ENCODE results near the gene CACNA1B.

CACNA1B gene

DNA sequence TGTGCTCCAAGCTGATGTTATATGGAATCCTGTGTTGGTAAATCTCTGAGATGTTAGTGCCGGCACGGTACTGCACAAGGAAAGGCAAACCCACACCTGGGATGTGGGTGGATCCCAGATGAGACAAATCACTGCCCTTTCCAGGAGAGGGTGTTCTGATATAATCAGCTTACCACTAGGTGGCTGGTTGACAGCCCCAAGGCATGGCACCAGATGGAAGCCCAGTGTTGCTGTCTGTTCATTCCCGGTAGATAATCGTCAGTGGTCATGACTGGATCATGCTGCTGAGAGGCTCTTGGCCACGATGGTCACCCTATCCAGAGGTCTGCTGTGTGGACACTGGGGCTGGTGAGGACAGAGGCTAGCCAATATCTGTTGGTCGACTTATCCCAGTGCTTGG lies 184.0 kb downstream of the CACNA1B start:
- no peak for DNase-seq

DNA sequence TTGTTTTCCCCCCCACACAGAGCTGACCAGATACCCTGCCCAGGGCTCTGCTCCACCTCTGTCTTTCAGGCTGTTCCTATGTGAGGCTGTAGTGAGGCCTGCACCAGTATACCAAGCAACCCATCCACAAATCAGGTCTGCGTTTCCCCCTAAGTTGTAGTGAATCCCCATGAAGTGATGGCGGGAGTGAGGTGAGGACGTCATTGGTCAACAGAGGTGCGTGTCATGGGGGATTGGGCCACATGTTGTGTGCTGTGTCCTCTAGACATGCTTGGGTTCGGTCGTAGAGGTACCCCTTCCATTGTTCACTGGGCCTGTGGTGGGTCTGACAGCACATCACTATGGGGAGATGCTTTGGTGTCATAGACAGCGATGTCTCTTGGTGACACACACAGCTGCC lies 184.6 kb downstream of the CACNA1B start:
- DNase-seq, result no peak

DNA sequence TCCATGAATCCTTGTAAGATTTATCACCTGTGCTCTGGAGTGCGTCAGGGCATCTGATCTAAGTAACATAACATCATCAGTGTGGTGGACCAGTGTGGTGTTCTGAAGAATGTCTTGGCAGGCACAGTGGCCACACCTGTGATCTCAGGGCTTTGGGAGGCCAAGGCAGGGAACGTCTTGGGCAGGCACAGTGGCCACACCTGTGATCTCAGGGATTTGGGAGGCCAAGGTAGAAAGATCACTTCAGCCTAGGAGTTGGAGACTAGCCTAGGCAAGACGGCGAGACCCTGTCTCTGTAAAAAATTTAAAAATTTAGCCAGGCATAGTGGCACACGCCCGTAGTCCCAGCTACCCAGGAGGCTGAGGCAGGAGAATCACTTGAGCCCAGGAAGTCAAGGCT lies 185.5 kb downstream of the CACNA1B start:
- no peak for DNase-seq

DNA sequence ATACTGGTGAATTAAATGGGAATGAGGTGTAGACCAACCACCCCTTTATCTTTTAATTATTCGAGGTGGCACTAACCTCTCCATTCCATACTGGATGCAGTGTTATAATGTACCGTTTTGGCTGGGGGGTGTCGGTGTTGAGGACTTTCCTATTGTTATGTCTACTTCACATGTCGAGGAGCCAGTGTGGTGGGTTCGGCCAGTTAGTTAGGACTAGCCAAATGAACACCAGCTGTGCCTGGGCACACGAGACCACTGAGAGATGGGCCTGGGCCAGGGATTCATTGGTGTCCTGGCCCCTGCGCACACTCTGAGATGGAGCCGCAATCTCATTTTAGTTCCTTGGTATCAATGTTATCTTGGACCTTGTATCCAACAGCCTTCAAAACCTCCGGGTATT lies 186.2 kb downstream of the CACNA1B start:
- no peak for DNase-seq

DNA sequence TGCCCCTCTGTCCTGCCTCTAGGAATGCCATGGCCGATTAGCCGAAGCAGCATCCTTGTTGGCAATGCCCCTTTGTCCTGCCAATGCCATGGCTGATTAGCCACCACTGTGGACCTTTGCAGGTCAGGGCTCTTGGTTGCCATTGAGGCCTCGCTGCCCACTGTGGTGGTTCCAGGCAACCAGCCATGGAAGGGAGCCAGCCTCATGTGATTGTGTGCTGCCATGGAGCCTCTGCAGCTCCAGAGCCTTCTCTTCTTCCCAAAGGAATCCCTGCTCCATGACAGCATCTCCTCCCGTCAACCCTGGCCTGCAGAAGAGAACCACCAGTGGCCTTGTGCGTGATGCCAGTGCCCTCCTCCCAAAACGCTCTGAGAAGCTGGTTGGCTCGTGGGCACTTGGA lies 187.0 kb downstream of the CACNA1B start:
- no peak for DNase-seq

DNA sequence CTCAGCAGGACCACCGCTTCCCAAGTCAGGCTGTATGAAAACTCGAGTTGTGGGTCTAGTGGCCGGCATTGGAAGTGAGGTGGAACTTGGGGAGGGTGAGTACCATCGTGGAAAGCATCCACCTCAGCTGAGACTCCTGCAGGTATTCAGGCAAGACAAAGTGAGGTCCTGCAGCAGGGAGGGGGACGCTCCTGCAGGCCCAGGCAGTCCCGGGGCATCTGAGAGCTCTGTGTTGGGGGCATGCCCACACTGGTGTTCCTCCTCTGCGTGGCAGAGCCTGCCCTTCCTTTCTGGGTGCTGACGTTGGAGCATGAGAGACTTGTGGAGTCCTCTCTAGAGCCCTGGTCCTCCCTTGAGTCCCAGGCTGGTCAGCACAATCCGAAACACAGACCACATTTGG lies 187.7 kb downstream of the CACNA1B start:
- DNase-seq, result no peak

DNA sequence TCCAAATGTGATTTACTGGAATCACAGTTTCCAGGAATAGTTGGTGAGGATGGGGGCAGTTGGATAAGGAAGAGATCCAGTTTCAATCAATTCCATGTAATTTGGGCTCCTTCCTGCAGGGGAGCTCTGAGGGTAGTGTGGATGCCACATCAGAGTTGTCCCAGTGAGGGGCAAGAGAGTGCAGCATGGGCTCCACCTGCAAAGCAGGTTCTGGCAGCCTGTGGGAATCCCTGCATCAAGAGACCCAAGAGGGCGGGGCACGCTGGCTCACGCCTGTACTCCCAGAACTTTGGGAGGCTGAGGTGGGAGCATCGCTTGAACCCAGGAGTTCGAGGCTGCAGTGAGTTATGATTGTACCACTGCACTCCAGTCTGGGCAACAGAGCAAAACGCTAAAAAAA lies 188.5 kb downstream of the CACNA1B start:
- no peak for DNase-seq

DNA sequence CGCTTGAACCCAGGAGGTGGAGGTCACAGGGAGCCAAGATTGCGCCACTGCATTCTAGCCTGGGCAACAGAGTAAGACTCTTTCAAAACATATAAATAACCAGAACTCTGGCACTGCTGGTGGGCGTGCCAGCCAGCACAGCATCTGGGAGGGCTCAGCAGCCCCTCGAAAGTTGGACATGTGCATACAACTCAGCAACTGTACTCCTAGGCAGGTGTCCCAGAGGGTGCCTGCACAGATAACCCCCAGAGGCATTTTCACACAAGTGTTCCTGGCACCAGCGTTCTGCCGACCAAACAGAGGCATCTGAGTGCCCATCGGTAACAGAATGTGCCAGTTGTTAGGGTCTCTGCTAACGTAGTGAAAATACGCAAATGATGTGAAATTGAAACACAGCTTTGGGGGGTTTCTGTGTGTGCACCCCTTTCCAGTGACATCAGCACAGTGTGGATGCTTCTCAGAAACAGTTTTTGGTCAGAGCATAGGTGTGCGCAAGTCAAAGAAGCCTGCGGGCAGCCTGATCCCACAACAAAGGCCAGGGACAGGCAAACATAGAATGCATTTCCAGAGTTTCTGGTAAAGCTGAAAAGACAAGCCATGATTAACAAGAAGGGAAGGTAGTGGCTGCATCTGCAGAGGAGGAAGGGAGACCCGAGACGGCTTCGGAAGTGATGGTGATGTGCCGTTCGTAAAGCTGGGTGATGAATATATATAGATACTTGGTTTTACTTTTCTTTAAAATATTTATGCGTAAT lies 190.2 kb downstream of the CACNA1B start:
- DNase-seq, result no peak

DNA sequence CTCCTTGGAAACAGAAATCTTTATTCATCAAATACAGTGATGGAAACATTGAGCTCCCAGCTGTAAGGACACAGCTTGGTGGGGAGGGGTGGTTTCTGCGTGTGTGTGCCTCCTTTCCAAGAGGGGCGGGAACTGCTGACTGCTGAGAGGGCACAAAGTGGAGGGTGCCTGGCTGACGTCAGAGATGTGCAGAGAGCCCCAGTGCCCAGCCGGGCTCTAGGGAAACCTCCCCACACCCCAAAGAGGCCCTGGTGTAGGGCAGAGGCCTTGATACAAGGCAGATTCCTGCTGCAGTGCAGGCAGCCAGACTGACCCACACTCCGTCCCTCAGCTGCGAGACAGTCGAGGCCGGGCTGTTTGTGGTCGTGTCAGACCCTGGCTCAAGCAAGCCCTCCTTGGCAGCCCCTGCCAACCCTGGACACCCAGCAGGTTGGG lies 191.0 kb downstream of the CACNA1B start:
- no peak for DNase-seq

DNA sequence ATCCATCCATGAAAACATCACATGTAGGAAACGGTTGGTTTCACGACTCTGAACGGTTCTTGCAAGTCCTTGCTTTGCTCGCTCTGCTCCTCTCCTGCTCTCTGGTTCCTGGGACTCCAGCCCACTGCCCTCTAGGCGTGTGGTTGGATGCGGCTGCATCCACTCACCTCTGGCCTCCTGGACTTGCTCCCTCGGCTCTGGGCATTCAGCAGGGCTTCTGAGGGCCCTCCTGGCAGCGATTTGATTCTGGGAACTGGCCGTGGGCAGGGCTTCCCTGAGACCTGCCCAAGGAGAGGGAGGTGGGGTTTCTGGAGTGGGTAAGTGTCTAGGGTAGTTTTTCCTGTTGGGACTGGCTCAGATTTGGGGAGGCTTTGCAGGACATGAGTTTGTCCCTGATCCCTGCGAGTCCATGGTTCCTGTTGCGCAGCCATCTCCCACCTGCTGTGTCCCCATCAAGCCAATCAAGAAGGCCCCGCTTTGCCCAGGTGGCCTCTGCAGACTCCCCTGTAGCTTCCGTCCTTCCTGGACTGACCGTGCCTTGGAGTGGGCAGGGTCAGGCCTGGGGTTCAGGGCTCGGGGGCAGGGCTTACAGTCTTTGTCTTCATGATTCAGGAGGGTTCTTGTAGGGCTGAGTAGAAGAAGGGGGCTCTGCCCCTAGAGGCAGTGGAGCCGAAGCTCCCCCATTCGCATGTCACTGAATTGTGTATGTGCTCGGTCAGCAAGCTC lies 192.3 kb downstream of the CACNA1B start:
- DNase-seq, result no peak

DNA sequence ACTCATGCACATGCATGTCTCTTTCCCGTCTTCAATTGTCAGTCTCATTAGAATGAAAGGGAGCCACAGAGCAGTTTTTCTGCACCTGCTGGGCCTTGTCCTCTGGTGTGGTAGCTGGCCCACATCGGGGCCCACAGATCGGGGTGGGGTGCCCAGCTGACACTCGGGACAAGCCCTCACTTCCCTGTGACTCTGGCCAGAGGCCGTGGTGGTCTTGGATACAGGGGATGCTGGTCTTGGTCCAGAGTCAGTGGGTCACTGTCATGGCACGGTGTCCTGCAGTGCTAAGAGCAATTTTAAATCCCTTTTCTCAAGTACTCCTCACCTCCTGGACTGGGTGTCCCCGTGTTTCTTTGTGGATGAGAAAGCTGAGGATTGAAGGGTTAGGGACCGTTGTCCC lies 193.2 kb downstream of the CACNA1B start:
- no peak for DNase-seq

DNA sequence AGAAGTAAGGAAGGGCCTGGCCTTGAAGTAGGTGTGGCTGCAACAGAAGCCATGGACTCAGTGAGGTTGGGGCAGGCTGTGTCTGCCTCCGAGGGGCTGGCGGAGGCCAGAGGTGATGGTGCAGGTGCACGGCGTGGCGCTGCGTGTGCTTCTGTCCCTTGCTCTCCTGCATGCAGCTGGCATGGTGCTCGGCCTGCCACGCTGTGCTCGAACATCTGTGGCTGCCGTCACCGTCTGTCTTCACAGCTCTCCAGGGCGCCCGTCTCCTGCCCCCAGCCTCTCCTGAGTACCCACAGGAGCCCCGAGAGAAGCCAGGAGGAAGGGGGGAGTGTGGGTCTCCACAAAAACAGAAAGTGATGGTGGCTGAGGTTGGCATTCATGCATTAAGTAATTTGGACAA lies 193.7 kb downstream of the CACNA1B start:
- no peak for DNase-seq

DNA sequence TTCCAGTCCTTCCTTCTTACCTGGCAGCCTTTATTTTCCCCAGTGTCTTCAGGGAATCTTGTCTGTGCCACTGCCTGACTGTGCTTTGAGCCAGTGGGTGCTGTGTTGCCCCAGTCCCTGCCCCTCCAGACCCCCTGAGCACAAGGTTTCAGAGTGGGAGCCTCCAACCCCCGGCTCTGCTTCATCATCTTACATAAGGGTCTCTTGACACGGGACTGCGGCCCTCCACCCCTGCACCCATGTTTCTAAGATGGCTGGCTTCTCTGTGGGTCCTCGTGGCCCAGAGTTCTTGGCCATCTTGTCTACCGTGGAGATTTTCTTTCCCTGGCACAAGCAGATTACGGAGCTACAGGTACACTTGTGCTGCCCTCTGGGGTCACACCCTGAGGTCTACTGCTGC lies 194.1 kb downstream of the CACNA1B start:
- no peak for DNase-seq

DNA sequence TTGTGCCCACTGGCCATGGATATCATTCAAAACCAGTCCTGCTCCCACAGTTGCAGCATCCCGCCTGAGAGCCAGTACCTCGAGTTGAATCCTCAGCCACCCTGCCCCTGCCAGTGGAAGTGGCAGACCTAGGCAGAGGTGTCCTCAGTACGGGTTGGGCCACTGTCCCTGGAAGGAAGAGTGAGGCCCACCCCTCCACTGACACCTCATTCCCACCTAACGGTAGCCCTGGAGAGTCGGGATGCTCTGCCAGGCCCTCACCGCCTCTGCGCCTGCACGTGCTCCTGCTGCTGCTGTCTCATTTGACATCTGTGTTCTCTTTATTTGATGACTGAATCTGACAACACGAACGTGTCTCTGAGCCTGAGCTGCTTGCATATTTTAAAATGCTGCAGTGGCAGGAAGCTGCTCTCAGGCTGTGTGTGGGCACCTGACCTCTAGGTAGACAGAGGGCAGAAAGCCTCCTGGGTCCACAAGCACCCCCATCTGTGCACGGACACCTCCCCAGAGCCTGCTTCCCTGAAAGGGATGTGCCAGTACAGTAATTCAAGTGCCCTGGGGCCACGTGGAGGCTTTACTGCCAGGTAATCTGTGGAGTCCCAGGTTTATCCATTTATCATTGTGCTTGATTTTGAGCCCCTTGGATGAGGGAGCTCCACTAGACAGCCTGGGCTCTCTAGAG lies 194.7 kb downstream of the CACNA1B start:
- DNase-seq, result no peak

DNA sequence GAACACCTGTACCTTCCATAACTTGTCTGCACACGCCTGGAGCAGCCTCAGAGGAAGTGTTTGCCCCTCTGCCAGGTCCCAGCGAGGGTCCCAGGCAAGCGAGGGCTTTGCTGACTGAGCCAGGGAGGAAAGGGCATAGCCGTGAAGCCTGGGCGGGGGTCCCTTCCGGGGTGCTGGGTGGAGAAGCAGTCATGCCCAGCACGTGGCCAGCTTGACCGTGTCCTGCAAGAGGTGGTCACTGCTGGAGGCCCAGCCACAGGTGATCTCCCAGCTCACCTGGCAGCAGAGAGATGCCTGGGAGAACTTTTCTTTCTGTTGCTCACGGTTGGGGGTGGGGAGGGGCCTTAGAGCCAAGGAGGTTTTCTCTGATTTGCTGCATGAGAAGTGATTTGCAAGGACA lies 195.3 kb downstream of the CACNA1B start:
- no peak for DNase-seq

DNA sequence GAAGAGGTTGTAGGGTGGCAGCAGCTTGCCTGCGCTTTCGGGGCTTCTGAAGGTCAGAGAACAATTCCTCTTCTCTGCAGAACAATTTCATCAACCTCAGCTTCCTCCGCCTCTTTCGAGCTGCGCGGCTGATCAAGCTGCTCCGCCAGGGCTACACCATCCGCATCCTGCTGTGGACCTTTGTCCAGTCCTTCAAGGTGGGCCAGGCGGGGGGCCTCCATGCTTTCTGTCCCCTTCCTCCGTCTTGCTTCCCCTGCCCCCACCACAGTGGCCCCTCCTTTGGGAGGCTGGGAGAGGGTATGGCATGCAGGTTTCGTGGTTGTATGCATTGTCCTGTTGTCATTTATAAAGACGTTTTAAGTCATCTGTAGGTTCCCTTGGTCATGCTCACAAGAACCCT lies 195.8 kb downstream of the CACNA1B start:
- DNase-seq, result peak; percentile 19

DNA sequence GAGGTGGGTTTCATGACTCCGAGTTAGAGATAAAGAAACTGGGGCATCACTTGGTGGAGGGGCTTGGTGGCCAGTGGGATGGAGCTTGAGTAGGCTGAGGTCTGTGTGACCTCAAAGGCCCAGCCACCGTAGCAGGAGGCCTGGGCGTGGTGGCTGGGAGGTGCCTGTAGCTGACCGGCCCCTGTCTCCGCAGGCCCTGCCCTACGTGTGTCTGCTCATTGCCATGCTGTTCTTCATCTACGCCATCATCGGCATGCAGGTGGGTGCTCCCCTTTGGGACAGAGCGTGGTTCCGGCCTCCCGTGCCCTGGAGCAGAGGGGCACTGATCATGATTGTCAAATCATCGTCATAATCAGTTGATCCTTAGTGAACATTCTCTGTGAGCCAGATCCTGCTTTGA lies 196.2 kb downstream of the CACNA1B start:
- no peak for DNase-seq

DNA sequence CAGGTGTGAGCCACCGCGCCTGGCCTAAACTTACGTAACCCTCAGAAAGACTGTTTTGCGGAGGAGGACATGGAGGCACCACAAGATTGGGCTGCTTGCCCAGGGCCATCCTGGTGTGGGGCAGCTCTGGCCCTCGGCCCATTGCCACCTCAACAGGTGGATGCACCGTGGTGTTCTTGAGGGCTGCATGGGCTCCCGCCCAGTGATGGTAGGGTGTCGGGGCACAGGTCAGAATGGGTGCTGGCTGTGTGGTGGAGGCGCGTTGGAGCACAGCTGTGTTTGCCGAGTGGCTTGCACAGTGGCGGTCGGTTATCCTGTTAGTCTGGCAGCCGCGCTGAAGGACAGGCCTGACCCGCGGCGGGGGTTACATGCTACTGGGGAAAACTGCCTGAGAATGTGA lies 196.9 kb downstream of the CACNA1B start:
- DNase-seq, result no peak

DNA sequence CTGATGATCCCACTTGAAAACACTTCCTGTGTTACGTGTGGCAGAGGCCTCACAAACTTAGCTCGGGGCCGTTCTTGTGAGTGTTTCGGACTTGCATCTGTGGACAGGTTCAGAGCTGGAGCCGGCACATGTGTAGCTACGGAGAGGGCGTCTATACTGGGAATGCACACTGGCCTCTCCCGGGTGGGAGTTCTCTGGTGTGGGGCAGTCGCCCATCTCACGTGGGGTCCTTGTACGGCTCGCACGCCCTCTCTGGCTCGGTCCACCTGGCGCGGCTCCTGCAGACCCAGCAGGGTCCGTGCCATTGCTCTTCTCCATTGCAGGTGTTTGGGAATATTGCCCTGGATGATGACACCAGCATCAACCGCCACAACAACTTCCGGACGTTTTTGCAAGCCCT lies 197.9 kb downstream of the CACNA1B start:
- DNase-seq, result no peak

DNA sequence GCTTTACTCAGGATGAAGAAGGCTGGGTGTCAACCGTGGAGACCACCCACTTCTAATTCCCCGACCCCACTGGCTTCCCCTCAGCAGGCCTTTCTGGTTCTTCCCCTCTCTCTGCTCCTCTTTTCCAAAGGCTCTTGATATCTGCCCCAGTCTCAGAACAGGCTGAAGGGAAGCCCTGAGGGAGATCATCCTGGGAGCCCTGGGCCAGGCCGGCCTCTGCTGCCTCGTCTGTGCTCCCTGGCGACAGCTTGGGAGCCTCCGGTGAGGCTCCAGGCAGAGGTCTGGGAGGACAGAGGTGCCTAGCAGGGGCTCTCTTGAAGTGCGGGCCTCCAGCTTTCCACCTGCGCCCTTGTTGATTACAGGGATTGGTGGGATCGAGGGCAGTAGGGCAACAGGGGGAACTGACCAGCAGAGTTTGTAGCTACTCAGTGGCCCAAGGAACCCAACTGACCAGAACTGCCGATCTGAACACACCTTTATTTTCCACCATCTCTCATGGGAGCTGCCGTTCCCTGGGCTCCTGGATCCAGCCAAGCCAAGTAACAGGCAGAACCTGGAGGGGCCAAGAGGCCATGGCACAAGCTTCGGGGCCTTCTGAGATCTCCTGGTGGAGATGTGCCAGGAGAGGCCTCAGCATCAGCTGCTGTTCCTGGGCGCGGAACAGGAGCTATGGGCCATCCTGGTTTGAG lies 198.5 kb downstream of the CACNA1B start:
- DNase-seq, result no peak

DNA sequence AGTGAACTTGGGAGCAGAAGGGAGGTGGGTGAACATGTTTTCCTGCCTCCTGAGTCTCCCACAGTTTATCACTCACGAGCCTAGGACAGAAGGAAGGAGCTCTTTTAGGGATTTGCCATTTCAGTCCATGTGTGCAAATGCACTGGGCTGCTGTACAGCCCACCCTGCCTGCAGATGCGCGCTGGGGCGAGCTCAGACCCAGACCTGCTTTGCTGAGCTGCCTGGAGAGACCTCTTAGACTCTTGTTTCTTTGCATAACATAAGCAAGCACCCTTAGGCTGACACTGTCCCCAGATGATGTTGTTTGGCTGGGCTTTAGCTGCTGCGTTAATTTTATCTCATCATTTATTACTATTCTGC lies 199.0 kb downstream of the CACNA1B start:
- DNase-seq, result no peak

DNA sequence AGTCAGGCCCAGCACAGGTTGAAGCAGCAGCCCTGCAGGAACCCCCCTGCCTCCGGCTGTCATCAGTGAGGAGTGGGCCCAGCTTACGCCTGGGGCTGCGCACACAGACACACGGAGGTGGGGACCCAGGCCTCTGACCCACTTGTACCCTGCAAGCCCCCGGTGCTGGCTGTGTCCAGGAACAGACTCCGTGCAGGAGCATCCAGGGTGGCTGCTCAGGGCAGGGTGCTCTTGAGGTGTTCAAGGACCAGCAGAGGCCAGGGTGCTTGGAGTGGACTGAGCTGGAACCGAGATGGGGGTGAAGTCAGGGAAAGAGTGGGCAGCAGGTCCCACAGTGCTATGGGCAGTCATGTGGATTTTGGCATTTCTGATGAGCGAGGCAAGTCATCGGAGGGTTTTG lies 199.5 kb downstream of the CACNA1B start:
- DNase-seq, result no peak

DNA sequence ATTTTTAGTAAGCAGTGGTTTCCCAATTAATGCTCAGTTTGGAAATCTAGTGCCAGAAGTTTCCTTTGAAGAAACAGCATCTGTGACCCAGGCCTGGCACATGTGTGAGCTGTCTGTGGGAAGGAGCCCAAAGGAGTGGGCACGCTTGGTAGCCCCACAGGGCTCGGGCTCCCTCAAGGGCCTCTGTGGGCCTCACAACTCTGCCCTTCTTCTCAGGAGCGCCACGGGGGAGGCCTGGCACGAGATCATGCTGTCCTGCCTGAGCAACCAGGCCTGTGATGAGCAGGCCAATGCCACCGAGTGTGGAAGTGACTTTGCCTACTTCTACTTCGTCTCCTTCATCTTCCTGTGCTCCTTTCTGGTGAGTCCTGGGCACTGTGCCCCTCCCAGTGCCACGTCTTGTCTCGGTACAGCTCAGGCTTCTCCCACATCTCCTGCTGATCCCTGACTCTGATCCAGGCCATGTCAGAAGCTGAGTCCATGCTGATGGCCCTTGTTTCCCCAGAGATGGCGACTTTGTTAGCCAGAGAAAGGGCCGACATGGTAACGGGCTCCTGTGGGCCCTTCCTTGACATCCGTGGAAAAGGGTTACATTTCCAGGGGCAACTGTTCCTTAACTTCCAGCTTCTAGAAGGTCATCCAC lies 200.4 kb downstream of the CACNA1B start:
- no peak for DNase-seq
